ENCODE data around the gene KMT2B. TPM values are rescaled to one million over a fixed set of nuclear protein-coding genes. Genes with fewer than 3 reads are reported as not detected.
"Not testable (repeated sequence)": the region's sequence is repeated elsewhere in the genome, so short reads cannot be mapped to it uniquely, and the experiment has no call there.

KMT2B gene
- total RNA-seq, 1 donor from 2014 or later: 60.0 TPM

DNA sequence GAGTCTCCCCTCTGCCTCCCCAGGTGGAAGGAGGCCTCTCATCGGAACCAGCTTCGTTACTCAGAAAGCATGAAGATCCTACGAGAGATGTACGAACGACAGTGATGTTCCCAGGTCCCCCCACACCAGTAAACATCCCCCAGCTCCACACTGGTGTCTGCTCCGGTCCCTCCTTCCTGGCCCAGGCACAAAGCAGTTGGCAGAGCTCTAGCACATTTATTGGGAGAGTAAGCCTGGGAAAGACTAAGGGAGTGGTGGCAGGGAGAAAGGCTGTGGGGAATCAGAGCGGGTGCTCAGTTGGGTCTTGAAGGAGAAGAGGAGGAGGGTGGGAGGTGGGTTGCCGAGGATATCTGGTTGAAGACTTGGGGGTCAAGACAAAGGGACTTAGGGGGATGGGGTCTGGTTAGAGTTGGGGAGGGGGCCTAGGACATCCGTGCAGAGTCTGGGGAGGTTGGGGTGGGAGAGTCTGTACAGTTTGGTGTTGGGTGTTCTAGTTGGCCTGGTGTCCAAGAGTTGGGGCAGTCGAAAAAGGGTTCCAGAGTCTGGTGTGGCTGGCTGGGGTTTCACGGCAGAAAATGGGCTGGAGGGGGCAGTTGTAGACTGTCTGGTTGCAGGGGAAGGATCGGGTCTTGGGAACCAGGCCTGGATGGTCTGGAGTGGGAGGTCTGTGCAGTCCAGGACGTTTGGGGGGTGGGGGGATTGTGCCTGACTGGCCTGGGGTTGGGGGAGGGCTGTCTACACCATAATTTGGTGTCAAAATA is 36.7 kb downstream of the KMT2B start:
- intact Hi-C loops (cut with micrococcal nuclease): no loop called here

DNA sequence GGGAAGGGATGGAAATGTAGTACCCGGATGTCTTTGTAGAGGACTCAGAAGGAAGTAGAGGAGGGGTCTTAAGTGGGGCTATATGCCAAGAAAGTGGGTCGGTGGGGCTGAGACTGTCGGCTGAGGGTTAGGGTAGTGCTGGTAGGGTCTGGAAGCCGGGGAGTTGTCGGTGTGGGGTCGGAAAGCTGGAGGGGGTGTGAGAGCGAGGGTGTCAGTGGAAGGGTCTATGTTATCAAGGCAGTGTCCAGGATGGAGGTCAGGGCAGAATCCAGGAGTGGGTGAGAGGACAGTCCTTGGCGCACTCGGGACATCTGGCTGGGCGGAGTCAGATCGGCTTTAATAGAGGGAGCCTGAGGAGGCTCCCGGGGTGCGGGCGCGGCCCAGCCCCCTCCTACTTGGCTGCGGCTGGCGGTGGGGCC is 37.3 kb downstream of the KMT2B start:
- intact Hi-C loops (cut with micrococcal nuclease): no loop called here

DNA sequence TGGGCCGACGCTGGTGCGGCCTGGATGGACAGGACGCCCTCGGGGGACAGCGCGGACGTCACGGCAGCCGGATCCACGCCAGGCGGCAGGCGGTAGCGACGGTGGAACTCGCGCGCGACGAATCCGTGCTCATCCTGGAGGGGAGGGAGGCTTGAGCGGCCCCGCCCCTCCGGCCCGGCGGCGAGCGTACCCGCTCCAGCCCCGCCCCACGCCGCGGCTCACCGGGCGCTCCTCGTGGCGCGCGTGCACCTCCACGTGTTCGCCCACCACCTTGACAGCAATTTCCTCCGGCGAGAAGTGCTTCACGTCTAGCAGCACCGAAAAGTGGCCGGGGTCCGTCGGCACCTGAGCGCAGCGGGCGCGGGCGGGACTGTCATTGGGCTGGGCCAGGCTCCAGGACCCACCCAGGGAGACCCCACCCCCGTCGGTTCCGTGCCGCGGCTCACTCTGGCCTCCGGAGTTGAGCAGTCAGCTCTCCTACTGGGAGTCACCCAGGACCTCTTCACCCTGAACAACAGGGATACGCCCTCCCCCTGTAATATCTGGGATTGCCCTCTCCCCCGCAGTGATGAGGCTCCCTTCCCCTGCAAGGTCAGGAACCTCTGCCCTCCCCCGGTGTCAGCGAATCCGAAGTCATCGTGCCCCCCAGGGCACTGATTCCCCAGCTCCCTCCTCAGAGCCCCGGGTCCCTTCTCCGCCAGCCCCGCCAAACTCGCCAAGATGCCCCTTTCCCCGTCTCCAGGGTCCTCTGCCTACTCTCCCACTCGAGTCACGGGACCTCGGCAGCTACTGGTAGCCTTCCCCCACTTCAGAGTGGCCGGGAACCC is 38.0 kb downstream of the KMT2B start:
- intact Hi-C loops (cut with micrococcal nuclease): no loop called here

- intact Hi-C loops (cut with micrococcal nuclease): loop anchor here (1.0 kb wide), 1 partner anchor 19 kb away; the partner anchor contains the start of gene ARHGAP33
These were observed 38.8 kb downstream of the KMT2B start, which contains the start of gene HSPB6 for GRCh38 chr19:35756377-35757230. Gene HSPB6 (minus strand): TSS chr19:35757029. CDS start chr19:35757008, 21 bp downstream.

DNA sequence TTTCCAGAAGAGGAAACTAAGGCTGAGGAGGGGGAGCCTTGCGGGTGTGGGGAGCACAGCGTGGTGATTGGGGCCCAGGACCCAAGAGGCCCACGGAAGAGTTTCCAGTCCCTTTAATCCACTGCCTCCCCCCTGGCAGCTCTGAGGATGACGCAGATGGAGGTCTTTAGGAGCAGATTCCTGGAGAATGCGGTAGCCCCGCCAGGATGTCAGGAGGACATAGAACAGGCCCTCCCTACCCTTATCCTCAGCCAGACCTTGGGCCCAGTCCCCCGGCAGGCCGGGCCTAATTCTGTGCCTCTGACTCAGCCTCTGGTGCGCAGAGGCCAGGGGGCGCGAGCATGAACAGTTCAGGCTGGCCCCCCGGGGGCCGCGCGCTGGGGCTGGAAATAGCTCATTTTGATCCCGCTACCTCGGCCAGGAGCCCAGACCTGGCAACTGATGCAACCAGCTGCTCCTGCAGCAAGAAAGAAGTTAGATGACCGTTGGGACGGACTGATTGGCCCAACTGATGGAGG is 39.5 kb downstream of the KMT2B start:
- intact Hi-C loops (cut with micrococcal nuclease): loop anchor here (1.0 kb wide), 1 partner anchor 18 kb away; the partner anchor contains the start of gene ARHGAP33

GRCh38 chr19:35757749-35758608 is 40.2 kb downstream of the KMT2B start, which contains the start of gene PROSER3:
Gene PROSER3 (plus strand): TSS chr19:35758176. CDS start chr19:35758216, 40 bp downstream.
- intact Hi-C loops (cut with micrococcal nuclease): loop anchor here (1.0 kb wide), 3 partner anchors 10 to 41 kb away; partner anchors contain the start of genes ARHGAP33 and LIN37

DNA sequence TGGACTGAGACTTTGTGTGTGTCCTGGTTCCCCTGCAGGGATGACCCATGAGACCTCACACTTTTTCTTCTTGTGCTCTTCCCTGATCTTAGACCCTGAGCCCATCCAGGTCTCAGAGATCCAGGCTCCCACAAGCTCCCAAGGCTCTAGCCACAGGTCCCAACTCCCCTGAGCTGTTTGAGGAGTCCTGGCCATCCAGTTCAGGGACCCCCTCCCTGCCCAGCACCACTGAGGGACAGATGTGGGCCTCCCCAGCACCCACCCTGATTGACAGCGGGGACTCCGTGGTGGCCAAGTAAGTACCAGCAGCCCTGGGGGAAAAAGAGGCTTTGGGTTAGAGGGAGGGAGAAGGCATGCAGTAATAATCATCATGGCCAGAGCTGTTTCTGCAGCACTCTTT is 41.9 kb downstream of the KMT2B start:
- intact Hi-C loops (cut with micrococcal nuclease): no loop called here

GRCh38 chr19:35760711-35761349 is 43.0 kb downstream of the KMT2B start:
- intact Hi-C loops (cut with micrococcal nuclease): no loop called here

GRCh38 chr19:35764432-35765315 is 46.9 kb downstream of the KMT2B start:
- intact Hi-C loops (cut with micrococcal nuclease): no loop called here

GRCh38 chr19:35766571-35767104 is 48.8 kb downstream of the KMT2B start:
- intact Hi-C loops (cut with micrococcal nuclease): no loop called here

GRCh38 chr19:35767288-35768081 is 49.7 kb downstream of the KMT2B start:
- intact Hi-C loops (cut with micrococcal nuclease): no loop called here

DNA sequence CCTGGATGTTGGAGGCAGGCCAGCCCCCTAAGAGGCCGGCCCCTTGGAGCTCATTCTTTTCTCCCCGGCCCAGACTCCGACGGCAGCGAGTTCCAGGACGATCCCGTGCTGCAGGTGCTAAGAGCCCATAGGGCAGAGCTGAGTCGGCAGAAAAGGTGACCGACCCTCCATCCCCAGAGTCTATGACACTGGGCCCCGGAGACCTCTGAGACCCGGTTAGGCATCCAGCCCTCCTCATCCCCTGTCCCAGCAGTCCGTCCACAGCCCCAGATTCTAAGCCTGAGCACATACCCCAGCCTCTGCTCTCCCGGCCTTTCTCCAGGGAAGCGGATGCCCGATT is 50.2 kb downstream of the KMT2B start:
- intact Hi-C loops (cut with micrococcal nuclease): no loop called here

DNA sequence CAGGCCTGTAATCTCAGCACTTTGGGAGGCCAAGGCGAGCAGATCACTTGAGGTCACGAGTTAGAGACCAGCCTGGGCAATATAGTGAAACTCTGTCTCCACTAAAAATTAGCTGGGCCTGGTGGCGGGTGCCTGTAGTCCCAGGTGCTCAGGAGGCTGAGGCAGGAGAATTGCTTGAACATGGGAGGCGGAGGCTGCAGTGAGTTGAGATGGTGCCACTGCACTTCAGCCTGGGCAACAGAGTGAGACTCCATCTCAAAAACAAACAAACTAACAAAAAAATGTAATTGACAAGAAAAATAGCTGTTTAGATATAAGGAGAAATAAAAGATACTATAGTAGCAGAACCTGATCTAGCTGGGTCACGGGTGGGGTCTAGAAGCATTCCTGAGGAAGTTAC is 54.6 kb downstream of the KMT2B start:
- intact Hi-C loops (cut with micrococcal nuclease): not testable (repeated sequence)

GRCh38 chr19:35773020-35773806 is 55.4 kb downstream of the KMT2B start:
- intact Hi-C loops (cut with micrococcal nuclease): no loop called here

- intact Hi-C loops (cut with micrococcal nuclease): loop anchor here (1.0 to 2.0 kb wide), 5 partner anchors 17 to 280 kb away; partner anchors contain the start of genes APLP1, HSPB6, PSENEN and THAP8
These were observed 56.7 kb downstream of the KMT2B start for GRCh38 chr19:35774274-35775045.

DNA sequence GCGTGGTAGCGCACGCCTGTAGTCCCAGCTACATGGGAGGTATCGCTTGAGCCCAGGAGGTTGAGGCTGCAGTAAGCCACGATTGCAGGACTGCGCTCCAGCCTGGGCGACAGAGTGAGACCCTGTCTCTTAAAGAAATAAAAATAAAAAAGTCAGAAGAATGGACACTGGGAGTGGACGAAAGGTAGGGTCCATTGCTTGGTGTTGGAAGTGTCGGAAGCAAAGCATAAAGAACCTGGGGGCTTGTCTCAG is 57.2 kb downstream of the KMT2B start:
- intact Hi-C loops (cut with micrococcal nuclease): loop anchor here (1.0 to 2.0 kb wide), 5 partner anchors 18 to 279 kb away; partner anchors contain the start of genes APLP1, HSPB6, PSENEN and THAP8
